H1 (cell line): Measurements from ENCODE around the gene BABAM2. TPM values are rescaled to one million over a fixed set of nuclear protein-coding genes. Genes with fewer than 3 reads are reported as not detected.

Source experiments
- CEBPB ChIP-seq: IDR thresholded peaks from 2 replicates; pipeline ENCODE4 v1.6.1; 2012; ENCODE audit warnings: low read depth, low read length
- EGR1 ChIP-seq: IDR thresholded peaks from 2 replicates; pipeline ENCODE4 v1.6.1; 2011; ENCODE audit warnings: low read depth, low read length, borderline replicate concordance
- polyA plus RNA-seq, 7 experiments: library from polyadenylated mRNA; depleted of rRNA in 3 of 7; stranded (reverse) in 5 of 7; unstranded in 2 of 7; fragments of >200 nt in 5 of 7; fragments of 200-250 nt in 2 of 7; gene quantifications; 1 replicate in 5 of 7; 2 replicates in 1 of 7; 4 replicates in 1 of 7; pipeline versions ENCODE4 v1.2.1 to v1.2.3, GENCODE V29; 2011 to 2013; ENCODE audit warnings: missing spikeins in 2 of 7, mixed read lengths in 2 of 7
- total RNA-seq: library from RNA; stranded (reverse); fragmentation: NEBNext Ultra II Directional; extraction: Animal tissue kit (Norgen Biotek cat#: 25700); gene quantifications from 2 replicates; pipeline ENCODE4 v1.2.1, GENCODE V29; 2021

Gene BABAM2
- total and polyA plus RNA-seq, 2 of the 8 experiments (the other 6 are each of a cell fraction or from before 2014, with no cell fraction given), result 15.8 to 20.9 TPM

- TF ChIP-seq EGR1, result no peak
- TF ChIP-seq CEBPB, result no peak
- TF ChIP-seq, all 59 proteins: peak for 0
Measured at GRCh38 chr2:28095622-28096021, 205.1 kb downstream of the BABAM2 start (continued).
